HG03575 (cell line): ENCODE results near the gene TBC1D5.

Experiments
- ATAC-seq: cut with Tn5 transposase; IDR thresholded peaks from one replicate; pipeline ENCODE4 v1.9.1; 2021; ENCODE audit not compliant: unreplicated experiment, insufficient number of reproducible peaks, low FRiP score; ENCODE audit errors: extremely low read depth

TBC1D5 gene

GRCh38 chr3:17304969-17305368, 437.5 kb downstream of the TBC1D5 start:
- no peak for ATAC-seq

GRCh38 chr3:17302774-17303173, 439.7 kb downstream of the TBC1D5 start:
- ATAC-seq: no peak

- ATAC-seq: no peak
Observed at GRCh38 chr3:17302170-17302569, 440.3 kb downstream of the TBC1D5 start.

- no peak for ATAC-seq
Observed at GRCh38 chr3:17301271-17301670, 441.2 kb downstream of the TBC1D5 start.

- no peak for ATAC-seq
Observed at GRCh38 chr3:17300441-17300840, 442.0 kb downstream of the TBC1D5 start.

- no peak for ATAC-seq
Observed at GRCh38 chr3:17298038-17298437, 444.4 kb downstream of the TBC1D5 start.

GRCh38 chr3:17292556-17292955, 449.9 kb downstream of the TBC1D5 start:
- no peak for ATAC-seq

GRCh38 chr3:17290894-17291293, 451.5 kb downstream of the TBC1D5 start:
- ATAC-seq: no peak

GRCh38 chr3:17288839-17289399, 453.5 kb downstream of the TBC1D5 start:
- no peak for ATAC-seq

GRCh38 chr3:17287006-17287689, 455.3 kb downstream of the TBC1D5 start:
- ATAC-seq: no peak

GRCh38 chr3:17278006-17278405, 464.4 kb downstream of the TBC1D5 start:
- no peak for ATAC-seq

GRCh38 chr3:17266846-17267245, 475.6 kb downstream of the TBC1D5 start:
- no peak for ATAC-seq

GRCh38 chr3:17261627-17262369, 480.6 kb downstream of the TBC1D5 start:
- ATAC-seq: no peak

- no peak for ATAC-seq
Observed at GRCh38 chr3:17260257-17260656, 482.2 kb downstream of the TBC1D5 start.

GRCh38 chr3:17259685-17260084, 482.7 kb downstream of the TBC1D5 start:
- ATAC-seq: no peak

GRCh38 chr3:17258823-17259436, 483.5 kb downstream of the TBC1D5 start:
- ATAC-seq: no peak

GRCh38 chr3:17257269-17257668, 485.2 kb downstream of the TBC1D5 start:
- ATAC-seq: no peak

- no peak for ATAC-seq
Observed at GRCh38 chr3:17243621-17244020, 498.8 kb downstream of the TBC1D5 start.

GRCh38 chr3:17239417-17239816, 503.0 kb downstream of the TBC1D5 start:
- ATAC-seq: no peak

- ATAC-seq: no peak
Observed at GRCh38 chr3:17238023-17238422, 504.4 kb downstream of the TBC1D5 start.
